SH-SY5Y (cell line): ENCODE results near the gene SRPK3.

Experiments
- GATA2 ChIP-seq: IDR thresholded peaks from 2 replicates; pipeline ENCODE4 v1.6.1; 2011; ENCODE audit warnings: mild to moderate bottlenecking, low read depth, low read length
- GATA3 ChIP-seq: IDR thresholded peaks from 2 replicates; pipeline ENCODE4 v1.6.1; 2011; ENCODE audit warnings: low read depth, mild to moderate bottlenecking, low read length, moderate library complexity

- TF ChIP-seq GATA3 (no peak), GATA2 (no peak)
These were observed 26.2 kb downstream of the SRPK3 start for GRCh38 chrX:153806999-153807575.
